HG03571 (cell line): ENCODE data around the gene PARVG.

ENCODE experiments used
- ATAC-seq: cut with Tn5 transposase; IDR thresholded peaks from one replicate; pipeline ENCODE4 v1.9.1; 2021; ENCODE audit not compliant: unreplicated experiment

PARVG gene

DNA sequence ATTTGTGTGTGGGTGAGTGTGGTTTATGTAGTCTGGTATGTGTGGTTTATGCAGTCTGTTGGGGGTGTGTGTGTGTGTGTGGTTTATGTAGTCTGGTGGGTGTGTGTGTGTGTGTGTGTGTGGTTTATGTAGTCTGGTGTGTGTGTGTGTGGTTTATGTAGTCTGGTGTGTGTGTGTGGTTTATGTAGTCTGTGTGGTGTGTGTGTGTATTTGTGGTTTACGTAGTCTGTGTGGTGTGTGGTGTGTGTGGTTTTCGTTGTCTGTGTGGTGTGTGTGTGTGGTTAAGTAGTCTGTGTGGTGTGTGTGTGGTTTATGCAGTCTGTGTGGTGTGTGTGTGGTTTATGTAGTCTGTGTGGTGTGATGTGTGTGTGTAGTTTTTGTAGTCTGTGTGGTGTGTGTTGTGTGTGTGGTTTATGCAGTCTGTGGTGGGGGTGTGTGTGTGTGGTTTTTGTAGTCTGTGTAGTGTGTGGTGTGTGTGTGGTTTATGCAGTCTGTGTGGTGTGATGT is 26.2 kb upstream of the PARVG start:
- ATAC-seq: no peak

DNA sequence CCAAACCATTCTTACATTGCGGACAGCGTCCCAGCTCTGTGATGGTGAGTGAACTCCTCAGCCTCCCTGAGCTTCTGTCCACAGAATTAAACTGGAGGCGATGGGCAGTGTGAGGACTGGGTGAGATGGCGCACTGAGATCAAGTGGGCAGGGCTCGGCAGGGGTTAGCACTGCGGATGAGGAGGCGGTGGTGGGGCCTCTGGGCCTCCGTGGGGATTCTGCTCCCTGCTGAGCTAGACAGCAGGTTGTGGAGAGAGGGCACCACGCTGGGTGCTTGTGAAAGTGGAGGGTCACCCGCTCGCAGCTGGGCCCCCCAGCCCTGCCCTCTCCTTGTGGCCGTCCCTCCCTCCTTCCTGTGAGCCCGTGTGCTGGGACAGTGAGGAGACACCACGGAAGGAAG is 25.6 kb upstream of the PARVG start:
- no peak for ATAC-seq

DNA sequence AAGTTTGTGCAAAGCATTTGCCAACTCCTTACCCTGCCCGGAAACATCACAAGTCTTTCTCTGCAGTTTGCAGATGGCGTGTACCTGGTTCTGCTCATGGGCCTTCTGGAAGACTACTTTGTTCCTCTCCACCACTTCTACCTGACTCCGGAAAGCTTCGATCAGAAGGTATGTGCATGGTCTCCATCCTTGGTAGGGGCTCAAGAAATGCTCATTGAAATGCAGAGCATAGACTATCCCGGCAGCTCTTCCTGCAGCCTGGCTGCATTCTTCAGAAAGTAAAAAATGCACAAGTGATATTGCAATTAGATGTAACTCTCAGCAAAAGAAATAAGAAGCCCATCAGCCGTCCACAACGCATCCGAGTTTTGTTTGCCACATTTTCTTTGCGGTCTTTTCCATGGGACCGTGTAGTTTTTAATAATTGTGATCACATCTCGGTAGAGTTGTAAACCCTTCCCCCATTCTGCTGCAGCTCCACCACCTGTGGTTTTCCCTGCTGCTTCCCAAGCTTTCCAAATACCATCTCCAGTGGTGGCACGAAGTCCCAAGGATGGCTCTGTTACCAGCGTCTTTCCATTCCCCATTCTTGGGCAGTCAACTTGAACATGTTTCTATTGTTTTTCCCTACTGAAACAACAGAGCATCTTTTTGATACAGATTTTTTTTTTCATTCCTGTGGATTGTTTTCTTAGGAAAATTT is 22.7 kb upstream of the PARVG start:
- ATAC-seq: no peak

DNA sequence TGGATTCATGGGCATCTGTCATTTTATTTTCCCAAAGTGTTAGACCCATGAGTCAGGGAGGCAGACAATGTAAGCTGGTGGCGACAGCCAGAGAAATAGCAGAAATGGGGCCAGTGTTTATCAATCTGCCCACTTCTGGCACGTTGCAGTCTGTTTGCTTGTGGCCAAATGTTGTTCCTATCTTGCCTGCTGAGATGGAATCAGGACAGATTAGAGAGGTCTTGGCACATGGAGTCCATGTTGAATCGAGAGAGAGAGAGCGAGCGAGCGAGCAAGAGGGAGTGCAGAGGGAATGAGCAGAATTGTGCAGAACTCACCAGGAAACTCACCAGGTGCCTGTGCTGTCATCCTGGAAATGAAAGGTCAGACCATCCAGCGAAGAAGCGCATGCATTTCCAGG is 21.9 kb upstream of the PARVG start:
- ATAC-seq: no peak

DNA sequence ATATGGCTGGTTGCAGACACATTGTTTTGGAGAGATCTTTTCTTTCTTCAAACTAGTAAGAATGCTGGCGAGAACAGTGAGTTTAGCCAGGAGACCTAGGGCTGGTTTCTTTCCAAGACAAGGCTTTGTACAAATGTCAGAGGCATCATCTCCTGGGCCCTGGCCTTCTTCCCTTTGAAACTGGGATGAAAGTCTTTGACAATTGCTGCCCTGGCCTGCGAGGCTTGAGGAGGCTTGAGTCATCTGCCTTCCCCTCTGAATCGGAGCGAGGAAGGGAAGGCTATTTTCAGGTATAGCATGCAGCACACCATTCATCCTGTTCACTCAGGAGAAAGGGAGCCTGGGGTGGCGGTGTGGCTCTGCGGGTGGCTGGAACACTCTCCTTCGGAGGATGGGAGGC is 21.5 kb upstream of the PARVG start:
- ATAC-seq: no peak

DNA sequence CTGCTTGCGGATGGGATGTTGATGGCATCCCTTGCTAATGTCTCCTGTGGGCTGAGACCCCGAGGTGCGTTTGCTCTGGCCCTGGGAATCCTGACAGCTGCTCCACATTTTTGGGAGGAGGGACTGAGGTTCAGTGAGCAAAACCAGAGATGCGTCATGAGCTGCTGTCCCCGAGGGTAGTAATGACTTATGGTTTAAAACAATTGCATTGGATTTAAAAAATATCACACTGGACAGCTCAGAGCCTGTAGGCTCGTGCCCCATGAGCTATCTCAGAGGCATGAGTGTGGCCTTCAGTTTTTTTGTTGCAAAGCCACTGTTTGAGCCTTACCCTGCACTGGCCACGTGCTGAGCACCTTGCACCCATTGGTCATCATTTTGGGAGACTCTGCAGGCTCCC is 20.9 kb upstream of the PARVG start:
- ATAC-seq: no peak

DNA sequence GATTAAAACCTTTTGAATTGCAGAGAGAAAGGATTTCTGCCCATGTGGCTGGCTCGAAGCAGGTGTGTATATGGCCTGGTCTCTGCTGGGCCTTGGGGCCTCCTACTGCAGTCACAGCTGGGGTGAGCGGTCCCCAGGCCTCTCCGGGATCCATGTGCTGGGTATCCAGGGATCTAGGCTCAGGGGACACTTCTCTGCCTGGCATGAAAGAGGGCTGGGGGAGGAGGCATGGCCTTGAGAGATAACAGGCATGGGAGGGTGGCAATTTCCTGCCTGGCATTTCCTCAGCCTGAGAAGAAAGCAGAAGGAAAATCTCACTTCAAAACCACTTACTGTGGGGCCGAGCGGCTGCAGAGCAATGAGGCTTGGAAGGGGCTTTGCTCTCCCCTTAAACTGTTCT is 20.3 kb upstream of the PARVG start:
- ATAC-seq: no peak

DNA sequence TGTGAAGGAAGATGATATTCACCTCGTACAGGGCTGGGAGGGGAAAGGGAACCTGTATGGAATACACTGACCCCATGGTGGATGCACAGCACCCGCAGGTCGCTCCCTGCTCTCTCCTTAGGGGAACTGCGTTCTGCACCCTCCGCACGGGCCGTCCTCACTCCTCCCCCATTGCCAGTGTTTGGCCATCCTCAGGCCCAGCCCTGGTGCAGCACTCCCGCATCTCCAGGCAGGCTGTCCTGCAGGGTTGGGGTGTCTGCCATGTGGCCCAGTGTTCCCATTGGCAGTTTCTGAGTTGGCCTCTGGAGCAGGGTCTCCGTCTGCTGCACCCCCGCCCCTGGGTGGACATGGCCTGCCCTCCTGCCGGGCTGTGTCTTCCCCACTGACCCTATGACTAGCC is 19.1 kb upstream of the PARVG start:
- no peak for ATAC-seq

DNA sequence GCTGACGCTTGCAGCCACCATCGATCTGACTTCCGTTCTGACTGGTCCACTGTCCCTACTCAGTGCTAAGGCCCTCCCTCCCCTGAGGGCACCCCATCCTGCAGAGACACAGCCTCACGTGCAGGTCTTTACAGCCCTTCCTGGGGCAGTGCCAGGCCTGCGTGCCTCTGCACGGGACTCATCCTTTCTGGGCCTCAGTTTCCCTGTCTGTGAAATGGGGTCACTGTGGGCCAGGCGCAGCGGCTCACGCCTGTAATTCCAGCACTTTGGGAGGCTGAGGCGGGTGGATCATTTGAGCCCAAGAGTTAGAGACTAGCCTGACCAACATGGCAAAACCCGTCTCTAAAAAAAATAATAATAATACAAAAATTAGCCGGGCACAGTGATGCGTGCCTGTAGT is 17.8 kb upstream of the PARVG start:
- no peak for ATAC-seq

DNA sequence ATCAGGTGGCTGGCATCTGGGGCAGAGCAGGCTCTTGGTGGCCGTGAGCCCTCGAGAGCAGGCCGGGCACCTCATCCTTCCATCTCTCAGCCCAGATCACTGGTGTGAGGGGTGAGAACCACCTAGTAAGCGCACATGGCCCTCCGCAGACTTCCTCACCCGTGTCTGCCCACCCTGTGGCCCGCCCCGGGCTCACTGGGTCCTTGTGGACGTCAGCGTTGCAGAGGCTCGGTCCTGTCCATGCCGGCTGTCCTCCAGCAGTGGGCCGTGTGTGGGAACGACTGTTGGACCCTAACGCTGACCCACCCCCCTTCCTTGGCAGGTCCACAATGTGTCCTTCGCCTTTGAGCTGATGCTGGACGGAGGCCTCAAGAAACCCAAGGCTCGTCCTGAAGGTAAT is 17.2 kb upstream of the PARVG start:
- no peak for ATAC-seq

DNA sequence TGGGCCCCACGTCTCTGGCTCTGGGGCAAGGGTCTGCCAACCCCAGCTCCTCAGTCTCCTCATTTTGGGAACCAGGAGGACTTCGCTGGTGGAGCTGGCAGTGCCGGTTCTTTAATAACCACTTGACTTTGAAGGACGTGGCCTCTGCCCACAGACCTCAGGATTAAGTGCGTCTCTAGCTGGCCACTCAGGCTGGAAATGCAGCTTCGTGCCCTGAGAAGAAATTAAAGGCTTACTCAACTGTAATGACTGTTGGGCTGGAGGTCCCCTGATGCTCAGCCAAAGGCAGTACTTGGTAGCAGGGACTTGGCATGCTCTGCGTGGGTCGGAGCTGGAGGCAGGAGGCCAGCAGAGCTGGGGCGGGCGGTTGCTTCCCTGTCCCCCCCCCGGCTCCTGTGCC is 16.7 kb upstream of the PARVG start:
- no peak for ATAC-seq

DNA sequence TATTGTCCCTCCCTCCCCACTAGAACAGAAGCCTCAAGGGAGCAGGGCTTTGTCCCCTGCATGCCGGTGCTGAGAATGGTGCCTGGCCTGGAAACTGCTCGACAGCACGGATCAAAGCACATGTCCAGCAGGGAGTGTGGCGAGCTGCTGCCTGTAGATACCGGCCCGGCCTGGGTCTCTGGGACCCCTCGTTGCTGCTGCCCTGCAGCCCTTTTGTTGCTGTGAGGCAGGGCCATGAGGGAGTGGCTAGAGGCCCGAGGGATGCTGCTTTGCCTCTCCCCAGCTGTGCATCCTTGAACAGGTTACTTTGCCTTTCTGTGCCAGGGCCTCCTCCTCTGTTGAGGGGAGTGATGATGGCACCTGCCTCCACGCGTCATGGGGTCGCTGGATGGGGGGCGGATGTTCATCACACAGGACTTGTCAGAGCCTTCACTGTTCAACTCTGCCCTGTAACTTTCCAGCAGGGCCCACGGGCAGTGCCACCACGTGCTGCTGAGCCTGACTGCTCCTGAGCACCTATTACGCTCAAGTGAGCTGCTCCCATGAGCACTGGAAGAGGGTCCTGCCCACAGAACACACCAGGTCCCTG is 15.3 kb upstream of the PARVG start:
- no peak for ATAC-seq

DNA sequence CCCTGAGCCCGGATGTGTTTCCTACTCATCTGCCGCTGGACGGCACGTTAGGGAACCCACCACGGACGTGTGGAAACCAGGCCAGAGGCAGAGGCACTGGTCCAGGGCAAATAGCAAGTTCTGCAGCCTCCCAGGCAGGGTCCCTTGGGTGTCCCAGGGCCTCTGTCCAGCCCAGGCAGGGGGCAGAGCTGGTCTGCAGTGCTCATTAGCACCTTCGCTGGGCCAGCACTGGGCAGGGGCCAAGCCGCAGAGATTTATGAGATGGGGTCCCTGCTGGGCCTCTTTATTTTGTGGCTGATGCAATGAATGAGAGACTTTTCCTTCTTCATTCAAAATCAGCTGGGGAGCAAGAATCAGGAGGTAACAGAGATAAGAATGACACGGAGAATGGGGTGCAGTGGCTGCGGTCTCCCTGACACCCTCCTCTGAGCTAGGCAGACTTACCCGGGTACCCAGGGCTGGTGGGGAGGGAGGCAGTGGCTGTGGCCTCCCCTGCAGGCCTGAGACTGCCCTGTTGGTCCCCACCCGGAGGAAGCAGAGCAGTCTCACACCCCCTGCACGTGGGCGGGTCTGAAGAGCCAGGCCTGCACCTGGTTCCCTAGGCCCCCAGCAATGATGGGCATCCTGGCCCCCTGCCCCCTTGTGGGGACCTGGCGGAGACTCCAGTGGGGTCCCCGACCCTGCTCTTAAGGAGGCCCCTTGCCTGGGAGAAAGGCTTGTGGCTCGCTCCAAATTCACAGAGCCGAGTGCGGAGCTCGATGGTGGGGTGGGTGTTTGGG is 14.0 kb upstream of the PARVG start:
- ATAC-seq: no peak

DNA sequence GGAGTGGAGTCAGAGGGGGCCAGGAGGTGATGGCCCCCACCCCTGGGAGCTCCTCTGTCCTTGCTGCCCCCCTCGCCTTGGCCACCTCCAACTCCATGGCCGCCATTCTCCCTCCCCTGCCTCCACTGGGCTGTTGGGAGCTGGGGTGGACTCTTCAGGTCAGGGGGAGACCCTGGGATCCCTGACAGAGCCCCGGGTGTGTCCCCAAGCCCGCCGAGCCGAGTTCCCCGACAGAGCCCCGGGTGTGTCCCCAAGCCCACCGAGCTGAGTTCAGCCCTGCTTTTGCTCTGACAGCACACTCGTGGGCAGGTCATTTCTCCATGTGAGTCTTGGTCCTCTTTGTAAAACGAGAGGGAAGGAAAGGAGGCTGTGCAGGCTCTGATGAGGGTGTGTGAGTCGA is 13.2 kb upstream of the PARVG start:
- ATAC-seq: no peak

DNA sequence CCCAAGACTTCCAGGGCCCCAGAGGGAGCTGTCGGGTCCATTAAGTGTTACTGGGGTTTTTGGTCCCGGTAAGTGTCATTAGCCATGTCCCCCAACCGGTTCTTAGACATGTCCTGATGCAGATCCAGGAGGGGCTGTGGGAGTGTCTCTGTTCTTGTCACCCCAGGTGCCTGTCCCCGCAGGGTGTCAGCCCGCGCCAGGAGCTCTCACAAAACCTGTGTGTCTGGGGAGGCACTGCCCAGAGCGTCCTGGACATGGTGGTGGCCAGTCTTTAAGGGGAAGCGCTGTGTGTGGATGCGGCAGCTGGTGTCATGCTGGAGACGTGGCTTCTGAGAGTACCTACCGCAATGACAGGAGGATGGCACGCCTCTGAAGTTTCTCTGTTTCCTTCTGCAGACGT is 12.5 kb upstream of the PARVG start:
- ATAC-seq: no peak

DNA sequence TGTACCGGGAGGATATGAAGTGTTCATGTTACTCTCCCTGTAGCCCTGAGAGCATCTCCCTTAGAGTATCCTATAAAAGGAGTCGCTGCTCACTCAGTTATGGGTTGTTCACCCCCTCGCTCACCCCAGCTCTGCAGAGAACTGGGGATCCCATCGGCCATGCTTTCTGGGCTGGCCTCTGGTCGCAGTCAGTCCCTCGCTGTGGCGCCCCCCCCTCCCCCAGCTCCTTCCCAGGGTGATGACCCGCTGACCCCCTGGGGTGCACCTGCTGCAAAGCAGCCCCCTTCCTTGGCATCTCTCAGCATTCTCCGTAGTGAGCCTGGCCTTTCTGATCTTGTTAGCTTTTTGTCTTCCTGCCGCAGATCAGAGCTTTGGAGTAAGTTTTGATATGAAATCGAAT is 10.3 kb upstream of the PARVG start:
- ATAC-seq: no peak

DNA sequence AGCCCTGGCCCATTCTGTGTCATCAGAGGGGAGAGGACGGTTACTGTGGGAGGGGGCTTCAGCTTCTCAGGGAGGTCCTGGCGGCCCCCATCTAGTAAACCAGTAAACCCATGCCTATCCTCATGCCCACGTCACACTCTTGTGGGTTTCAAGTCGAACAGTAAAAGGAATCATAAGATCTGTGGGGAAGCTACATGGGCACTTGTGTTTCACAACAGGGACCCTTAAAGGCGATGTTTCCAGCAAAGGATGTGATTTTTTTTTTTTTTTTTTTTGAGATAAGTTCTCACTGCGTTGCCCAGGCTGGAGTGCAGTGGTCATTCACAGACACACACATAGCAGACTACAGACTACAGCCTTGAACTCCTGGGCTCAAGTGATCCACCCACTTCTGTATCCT is 9.2 kb upstream of the PARVG start:
- ATAC-seq: no peak

DNA sequence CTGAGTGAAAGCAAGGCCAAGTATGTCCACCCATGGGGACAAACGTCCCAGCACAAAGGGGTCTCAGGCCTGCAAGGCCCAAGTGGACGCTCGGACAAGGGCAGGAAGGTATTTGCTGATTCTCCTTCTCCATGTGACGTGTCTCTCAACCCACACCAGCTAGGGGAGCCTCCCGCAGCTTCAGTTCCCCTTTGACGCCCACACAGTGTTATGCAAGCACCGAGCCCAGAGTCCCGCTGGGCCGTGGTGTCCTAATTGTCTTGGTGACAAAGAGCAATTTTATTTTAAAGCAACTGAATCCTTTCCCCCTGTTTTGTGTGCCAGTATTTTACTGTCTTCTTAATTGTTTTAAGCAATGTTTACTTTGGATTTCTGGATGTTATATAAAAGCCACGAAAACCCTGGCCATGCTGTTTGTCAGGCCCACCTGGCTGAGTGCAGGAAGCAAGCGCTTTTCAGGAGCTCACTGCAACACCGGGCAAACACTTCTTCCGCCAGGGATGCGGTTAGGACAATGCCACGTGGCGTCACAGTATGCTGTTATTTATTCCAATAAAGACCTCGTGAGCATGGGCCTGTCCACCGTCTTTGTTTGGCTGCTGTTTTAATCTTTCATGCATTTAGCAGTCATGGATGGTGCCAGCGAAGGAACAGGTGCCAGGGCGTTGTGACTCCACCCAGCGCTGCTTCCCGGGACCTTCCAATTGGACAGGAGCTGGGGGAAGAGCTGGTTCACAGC is 8.2 kb upstream of the PARVG start:
- no peak for ATAC-seq

DNA sequence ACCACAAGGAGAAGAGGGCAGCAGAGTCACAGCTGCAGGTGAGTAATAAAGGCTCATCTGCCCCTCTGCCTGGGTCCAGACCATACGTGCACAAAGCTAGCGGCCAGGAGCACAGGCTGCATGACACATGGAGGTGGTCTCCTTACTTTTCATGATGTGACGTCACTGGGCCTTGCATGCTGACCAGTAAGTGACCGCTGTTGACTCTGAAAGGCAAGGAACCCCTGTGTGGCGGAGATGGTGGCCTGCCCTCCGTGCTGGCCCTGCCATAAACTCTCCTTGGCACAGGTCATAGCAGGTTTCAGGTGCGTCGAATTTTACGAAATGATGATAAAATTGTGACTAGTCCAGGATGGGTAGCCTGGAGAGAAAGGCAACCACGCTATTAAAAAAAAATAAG is 7.6 kb upstream of the PARVG start:
- ATAC-seq: no peak

DNA sequence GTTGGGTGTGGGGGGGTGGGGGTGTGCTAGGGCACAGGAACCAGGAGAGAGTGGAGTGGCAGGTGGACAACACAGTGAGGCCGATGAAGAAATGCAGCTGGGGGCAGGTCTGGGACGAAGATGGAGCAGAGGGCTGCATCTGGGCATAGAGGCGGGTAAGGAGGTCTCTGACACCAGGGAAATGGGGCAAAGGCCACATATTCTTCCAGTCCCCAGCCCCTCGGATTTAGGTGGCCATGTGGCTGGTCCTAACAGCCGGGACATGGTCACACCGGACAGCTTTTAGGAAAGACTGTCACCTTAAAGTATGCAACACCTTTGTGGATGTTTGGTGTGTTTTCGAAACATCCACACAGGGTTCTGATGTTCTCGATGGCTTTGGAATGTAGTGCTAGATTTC is 5.0 kb upstream of the PARVG start:
- no peak for ATAC-seq

DNA sequence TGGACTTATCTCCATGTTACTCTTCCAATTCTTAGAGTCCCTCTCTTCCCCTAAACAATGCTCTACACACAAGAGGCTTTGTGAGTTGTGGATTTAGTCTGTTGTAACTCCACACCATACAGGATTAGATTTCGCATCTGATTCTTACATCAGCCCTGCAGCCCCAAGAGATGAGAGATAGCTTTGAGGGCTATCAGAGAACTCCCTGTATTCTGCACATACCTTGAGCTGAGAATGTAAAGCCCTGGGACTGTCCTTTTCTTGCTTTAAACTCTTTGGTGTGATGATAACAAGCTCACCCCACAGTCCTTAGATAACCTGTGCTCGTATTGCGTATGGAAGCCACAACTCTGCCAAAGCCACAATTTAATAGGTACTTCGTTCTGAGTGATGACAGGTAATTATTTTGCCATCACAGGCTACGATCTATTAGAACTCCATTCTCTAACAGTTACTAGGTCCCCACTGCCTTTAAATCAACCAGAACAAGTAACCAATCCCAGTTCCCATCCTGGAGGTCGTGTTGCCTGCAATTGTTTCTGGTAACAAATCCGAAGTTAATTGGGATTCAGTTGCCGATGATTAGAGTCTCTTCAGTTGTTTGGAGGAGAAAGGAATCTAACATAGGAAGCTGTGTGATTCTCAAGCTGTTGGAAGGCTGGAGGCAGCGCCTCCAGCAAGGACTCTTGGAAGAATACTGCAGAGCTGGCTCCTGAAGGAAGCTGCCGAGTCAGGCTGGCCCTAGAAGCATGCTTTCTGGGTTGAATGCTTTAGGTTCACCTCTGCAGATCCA is 1.3 kb upstream of the PARVG start:
- no peak for ATAC-seq
